HUES6 (cell line): ENCODE data around the gene PEX11G.
A peak's percentile ranks its signal among the peaks of the same experiment; 100 is the strongest.

Experiments
- H3K27ac ChIP-seq: 2 replicates; pipeline ENCODE4 v1.7.0; 2013; ENCODE audit warnings: low read depth, mild to moderate bottlenecking, low read length, inconsistent platforms
- H3K27me3 ChIP-seq: 2 replicates; pipeline ENCODE4 v1.6.1; 2013; ENCODE audit warnings: low read length; ENCODE audit not compliant: control insufficient read depth, insufficient read depth
- H3K36me3 ChIP-seq: 2 replicates; pipeline ENCODE4 v1.6.1; 2013; ENCODE audit warnings: low read length; ENCODE audit not compliant: control insufficient read depth, insufficient read depth
- H3K4me1 ChIP-seq: 2 replicates; pipeline ENCODE4 v1.6.1; 2013; ENCODE audit warnings: low read length; ENCODE audit not compliant: control insufficient read depth, insufficient read depth
- H3K4me3 ChIP-seq: 2 replicates; pipeline ENCODE4 v1.5.1; 2013; ENCODE audit warnings: low read depth, low read length
- H3K9ac ChIP-seq: one replicate; pipeline ENCODE4 v1.6.1; 2013; ENCODE audit warnings: mild to moderate bottlenecking, low read length
- H3K9me3 ChIP-seq: 2 replicates; pipeline ENCODE4 v1.6.1; 2013; ENCODE audit warnings: low read depth, low read length; ENCODE audit not compliant: control insufficient read depth, insufficient read depth

PEX11G gene

DNA sequence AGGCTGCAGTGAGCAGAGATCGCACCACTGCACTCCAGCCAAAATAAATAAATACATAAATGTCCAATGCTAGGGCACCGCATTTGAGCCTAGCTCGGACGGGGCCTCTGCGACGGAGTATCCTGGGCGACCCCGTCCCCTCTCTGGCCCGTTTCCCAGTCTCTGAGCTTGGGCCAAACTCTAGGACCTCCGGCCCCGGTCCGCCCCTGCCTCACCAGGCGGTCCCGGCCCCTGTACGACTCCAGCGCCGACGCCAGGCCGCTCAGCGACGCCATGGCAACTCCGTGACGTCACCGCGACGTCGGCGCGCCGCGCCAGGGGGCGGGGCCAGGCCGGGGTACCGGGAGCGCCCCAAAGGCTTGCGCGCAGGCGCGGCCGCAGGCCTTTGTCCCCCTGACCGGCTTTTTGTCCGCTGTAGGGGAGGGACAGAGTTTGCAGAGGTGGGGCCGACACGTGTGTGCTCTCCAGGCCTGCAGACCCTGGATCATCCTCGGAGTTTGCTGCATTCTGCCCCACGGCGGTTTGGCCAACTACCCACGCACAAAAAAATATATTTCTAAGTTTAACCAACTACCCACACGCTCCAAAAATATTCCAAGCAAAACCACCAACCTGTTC is at the start of gene PEX11G:
Gene PEX11G, minus strand, starts transcription at position 300 of the 618 bp plus-strand sequence. Its CDS starts 25 bp downstream, at position 275.
- Histone ChIP-seq H3K27me3 (no peaks in the 10 kb centered on the region), H3K9ac (peak within 1 kb of the TSS; percentile 62), H3K36me3 (no peaks in the 10 kb centered on the region), H3K4me3 (peak within 1 kb of the TSS; percentile 65), H3K27ac (no peak within 1 kb of the TSS), H3K9me3 (no peaks in the 10 kb centered on the region), H3K4me1 (peaks cover 9% of the 10 kb centered on the region)

DNA sequence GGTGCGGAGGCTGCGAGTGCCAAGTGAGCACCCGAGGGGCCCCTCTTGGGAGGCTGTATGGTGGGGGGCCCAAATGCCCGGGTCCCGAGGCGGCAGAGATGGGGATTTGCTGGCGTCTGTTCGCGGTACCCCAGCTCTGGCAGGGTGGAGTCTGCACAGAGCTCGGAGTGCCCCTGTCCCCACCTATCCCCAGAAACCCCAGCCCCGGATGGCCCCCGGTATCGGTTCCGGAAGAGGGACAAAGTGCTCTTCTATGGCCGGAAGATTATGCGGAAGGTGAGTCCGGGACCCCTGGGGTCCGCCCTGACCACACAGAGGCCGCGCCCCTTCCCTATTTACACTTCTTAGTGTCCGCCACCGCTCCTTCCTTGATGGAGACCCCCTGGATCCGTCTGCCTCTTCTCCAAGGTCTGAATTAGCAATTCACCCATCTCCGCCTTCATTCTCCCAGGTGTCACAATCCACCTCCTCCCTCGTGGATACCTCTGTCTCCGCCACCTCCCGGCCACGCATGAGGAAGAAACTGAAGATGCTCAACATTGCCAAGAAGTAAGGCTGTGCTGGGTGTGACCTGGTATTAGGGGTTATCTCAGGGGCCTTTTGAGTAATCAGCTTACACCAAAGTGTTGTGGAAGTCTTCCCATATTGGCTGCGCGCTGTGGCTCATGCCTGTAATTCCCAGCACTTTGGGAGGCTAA is 47.3 kb upstream of the PEX11G start:
- 0 out of 2 replicates have a peak overlapping the region, but pooled peaks have one; percentile 20 for H3K27ac ChIP-seq
- peak overlapping the region; percentile 98 for H3K4me3 ChIP-seq
- no peaks in the 10 kb centered on the region for H3K27me3 ChIP-seq
- H3K36me3 ChIP-seq: peaks cover 24% of the 10 kb centered on the region
- H3K9ac ChIP-seq: peak overlapping the region; percentile 77
- H3K9me3 ChIP-seq: no peaks in the 10 kb centered on the region
- no peaks in the 10 kb centered on the region for H3K4me1 ChIP-seq

DNA sequence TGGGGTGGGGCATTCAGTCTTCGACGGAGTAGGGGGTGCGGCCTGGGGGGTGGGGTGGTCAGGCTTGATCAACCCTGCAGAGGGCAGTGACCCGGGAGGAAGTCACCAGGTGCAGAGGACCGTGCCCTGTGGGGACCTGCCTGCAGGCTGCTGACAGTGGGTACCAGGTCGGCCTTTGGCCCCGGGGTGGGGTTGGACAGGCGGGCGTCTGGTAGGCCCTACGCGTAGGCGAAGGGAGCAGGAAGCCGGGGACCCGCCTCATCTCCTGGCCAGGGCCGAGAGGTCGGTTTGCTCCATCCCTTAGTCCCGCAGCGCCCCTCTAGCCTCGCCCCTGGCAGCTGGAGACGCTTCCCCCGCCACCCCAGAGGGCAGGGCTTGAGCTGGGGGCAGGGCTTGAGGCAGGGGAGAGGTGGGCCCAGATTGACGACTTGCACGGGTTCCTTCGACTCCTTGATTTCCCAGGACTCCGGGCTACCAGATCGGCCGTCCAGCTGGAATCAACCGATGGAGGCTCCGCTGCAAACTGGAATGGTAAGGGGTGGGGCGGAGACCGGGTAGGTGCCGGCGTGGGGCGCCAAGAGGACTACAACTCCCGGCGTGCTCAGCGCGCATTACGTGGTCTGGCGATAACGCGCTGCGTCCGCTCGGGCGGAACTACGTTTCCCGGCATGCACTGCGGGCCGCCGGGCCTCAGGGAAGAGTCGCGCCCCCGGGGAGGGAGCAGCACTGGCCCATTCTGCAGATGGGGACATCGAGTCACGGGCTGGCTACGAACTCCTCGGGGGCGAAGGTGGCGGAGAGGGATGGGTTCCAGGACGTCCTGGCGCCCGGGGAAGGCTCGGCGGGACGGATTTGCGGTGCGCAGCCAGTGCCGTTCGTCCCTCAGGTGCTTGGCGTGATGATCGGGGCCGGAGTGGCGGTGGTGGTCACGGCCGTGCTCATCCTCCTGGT is 46.5 kb upstream of the PEX11G start, which contains the start of gene PNPLA6:
Gene PNPLA6, plus strand, starts transcription at position 671 of the 951 bp plus-strand sequence. Its CDS starts 72 bp downstream, at position 743.
- H3K9me3 ChIP-seq: no peaks in the 10 kb centered on the region
- H3K27me3 ChIP-seq: no peaks in the 10 kb centered on the region
- peak within 1 kb of the TSS; percentile 77 for H3K9ac ChIP-seq
- no peaks in the 10 kb centered on the region for H3K4me1 ChIP-seq
- peak within 1 kb of the TSS; percentile 98 for H3K4me3 ChIP-seq
- H3K27ac ChIP-seq: 0 out of 2 replicates have a peak within 1 kb of the TSS, but pooled peaks have one; percentile 20
- H3K36me3 ChIP-seq: peaks cover 21% of the 10 kb centered on the region

DNA sequence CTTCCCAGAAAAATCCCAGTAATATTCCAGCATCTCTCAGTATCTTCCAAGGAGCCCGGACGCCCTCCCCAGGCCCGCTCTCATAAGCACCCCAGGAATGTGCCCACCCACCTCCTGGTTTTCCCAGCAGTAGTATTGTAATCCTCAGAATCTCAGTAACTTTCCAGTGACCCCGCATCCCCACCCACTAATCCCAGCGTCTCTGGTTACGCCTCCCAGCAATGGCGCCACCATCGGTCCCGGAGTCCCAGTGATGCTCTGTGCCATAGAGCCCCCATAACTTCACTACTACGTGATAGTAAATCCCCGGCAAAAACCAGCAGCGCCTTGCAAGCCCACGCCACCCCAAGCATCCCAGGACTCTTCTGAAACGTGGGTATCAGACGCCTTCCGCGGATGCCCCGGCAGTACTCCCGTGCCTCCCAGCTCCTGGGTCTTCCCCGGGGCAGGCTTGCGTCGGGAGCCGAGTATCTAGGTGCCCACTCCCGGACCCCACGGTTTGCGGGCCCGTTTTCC is 45.8 kb upstream of the PEX11G start:
- H3K27me3 ChIP-seq: no peaks in the 10 kb centered on the region
- H3K9me3 ChIP-seq: no peaks in the 10 kb centered on the region
- H3K27ac ChIP-seq: no peak overlapping the region
- H3K4me1 ChIP-seq: no peaks in the 10 kb centered on the region
- H3K36me3 ChIP-seq: peaks cover 20% of the 10 kb centered on the region
- H3K9ac ChIP-seq: peak overlapping the region; percentile 77
- H3K4me3 ChIP-seq: peak overlapping the region; percentile 98

DNA sequence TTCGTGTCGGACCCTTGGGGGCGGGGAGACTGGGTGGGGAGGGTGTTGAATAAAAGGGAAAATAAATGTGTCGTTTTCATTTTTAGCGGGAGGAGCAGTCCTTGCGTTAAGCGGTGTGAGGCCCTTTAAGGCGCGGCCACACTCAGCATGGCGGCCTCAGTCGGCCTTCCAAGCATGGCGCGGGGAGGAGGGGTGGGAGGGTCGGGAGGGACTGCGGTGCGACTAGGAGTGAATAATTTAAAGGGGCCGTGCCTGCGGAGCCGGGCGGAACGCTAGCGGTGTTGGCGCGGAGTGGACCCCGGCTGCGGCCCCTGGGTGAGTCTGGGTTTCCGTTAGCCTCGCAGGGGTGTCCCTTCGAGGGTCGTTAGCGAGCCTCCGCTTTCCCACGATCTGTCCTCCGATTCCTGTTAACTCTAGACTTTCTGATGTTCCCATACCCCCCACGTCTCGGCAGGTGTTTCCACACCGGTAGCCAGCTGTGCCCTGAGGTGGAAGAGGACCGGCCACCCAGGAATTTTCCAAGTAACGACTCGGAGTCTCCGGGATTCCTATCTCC is 45.2 kb upstream of the PEX11G start:
- Histone ChIP-seq H3K4me1 (no peaks in the 10 kb centered on the region), H3K27ac (peak overlapping the region; percentile 81), H3K27me3 (no peaks in the 10 kb centered on the region)

DNA sequence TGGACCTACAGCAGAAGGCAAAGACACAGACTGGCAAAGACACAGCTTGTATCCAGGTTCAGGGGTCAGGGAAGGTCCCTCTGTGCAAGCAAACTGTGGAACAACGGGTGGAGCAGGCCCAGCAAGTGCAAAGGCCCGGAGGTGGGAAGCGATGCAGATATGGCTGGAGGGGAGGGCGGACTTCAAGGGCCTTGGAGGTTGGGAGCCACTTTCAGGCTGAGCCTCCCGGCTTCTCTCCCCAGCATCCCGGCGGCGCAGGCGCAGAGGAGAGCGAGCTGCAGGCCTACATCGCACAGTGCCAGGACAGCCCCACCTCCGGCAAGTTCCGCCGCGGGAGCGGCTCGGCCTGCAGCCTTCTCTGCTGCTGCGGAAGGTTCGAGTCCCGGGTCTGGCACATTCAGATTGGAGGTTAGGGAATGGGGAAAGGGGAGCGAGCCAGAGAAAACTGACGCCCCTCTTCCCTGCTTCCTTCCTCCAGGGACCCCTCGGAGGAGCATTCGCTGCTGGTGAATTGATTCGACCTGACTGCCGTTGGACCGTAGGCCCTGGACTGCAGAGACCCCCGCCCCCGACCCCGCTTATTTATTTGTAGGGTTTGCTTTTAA is 44.5 kb upstream of the PEX11G start:
- peak overlapping the region; percentile 81 for H3K27ac ChIP-seq
- H3K9ac ChIP-seq: peak overlapping the region; percentile 66
- H3K9me3 ChIP-seq: no peaks in the 10 kb centered on the region
- peak overlapping the region; percentile 98 for H3K4me3 ChIP-seq
- H3K27me3 ChIP-seq: no peaks in the 10 kb centered on the region
- H3K4me1 ChIP-seq: no peaks in the 10 kb centered on the region
- peaks cover 27% of the 10 kb centered on the region for H3K36me3 ChIP-seq

More for the DNA sequence above, 45.2 kb upstream of the PEX11G start:
- Histone ChIP-seq H3K36me3 (peaks cover 24% of the 10 kb centered on the region), H3K9ac (peak overlapping the region; percentile 66), H3K4me3 (peak overlapping the region; percentile 98), H3K9me3 (no peaks in the 10 kb centered on the region)

DNA sequence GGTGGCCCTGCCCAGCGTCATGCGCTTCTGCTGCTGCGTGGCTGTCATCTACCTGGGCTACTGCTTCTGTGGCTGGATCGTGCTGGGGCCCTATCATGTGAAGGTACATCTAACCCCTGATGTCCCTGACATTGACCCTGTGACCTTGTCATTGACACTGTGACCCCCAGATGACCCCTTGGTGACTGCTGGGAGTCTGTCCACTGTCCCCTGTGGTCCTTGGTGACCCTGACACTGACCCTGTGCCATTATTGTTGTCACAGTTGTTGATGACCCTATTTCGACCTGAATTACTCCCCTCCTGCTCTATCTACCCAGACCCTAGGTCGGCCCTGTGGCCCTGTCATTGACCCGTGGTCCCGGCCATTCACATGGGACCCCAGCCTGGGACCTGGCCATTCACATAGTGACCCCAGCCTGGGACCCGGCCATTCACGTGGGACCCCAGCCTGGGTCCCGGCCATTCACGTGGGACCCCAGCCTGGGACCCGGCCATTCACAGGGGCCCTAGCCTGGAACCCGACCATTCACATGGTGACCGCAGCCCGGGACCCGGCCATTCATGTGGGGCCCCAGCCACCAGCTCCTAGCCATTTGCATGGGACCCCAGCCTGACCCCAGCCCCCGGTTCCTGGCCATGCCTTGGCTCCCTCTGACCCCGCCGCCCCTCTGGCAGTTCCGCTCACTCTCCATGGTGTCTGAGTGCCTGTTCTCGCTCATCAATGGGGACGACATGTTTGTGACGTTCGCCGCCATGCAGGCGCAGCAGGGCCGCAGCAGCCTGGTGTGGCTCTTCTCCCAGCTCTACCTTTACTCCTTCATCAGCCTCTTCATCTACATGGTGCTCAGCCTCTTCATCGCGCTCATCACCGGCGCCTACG is 41.0 kb upstream of the PEX11G start:
- Histone ChIP-seq H3K4me1 (no peaks in the 10 kb centered on the region), H3K9me3 (no peaks in the 10 kb centered on the region), H3K4me3 (no peak overlapping the region), H3K9ac (no peak overlapping the region), H3K27ac (no peak overlapping the region), H3K27me3 (no peaks in the 10 kb centered on the region), H3K36me3 (peaks cover 24% of the 10 kb centered on the region)

DNA sequence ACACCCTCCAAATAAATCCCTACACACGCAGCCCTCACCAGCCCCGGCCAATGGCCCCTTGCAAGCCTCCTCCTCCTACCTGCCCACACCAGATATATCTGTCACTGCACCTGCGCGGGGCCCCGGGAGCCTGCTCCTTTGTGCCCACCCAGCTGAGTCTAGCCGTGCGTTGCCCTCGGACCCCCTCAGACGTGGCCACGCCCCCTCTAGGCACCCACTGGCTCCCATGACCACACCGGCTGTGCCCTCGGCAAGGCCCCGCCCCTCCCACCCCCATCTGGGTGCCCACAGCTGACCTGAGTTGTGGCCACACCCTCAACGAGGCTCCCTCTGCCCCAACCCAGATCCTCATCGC is 40.4 kb upstream of the PEX11G start:
- Histone ChIP-seq H3K4me1 (no peaks in the 10 kb centered on the region), H3K4me3 (no peak overlapping the region), H3K36me3 (peaks cover 24% of the 10 kb centered on the region), H3K27me3 (no peaks in the 10 kb centered on the region), H3K9ac (no peak overlapping the region), H3K27ac (no peak overlapping the region), H3K9me3 (no peaks in the 10 kb centered on the region)

DNA sequence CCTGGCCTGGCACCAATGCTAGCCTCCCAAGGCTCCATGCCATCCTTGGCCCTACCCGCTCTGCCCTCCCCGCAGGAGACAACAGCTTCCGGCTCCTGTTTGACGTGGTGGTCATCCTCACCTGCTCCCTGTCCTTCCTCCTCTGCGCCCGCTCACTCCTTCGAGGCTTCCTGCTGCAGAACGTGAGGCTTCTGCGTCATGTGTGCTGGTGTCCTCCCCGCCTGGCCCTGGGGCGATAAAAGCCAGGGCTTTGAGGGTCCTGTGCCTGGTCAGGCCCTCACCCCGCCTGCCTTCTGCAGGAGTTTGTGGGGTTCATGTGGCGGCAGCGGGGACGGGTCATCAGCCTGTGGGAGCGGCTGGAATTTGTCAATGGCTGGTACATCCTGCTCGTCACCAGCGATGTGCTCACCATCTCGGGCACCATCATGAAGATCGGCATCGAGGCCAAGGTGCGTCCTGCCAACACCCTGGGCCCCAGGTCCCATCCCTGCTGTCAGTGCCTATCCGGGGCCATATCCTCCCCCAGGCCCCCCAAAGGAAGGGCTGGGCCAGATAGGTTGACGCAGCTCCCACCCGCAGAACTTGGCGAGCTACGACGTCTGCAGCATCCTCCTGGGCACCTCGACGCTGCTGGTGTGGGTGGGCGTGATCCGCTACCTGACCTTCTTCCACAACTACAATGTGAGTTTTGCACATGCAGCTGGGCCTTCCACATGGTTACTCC is 39.8 kb upstream of the PEX11G start:
- Histone ChIP-seq H3K4me1 (no peaks in the 10 kb centered on the region), H3K27ac (no peak overlapping the region), H3K9ac (no peak overlapping the region), H3K27me3 (no peaks in the 10 kb centered on the region), H3K36me3 (peaks cover 24% of the 10 kb centered on the region), H3K4me3 (no peak overlapping the region), H3K9me3 (no peaks in the 10 kb centered on the region)
